IMR-90 (cell line): ENCODE data around the gene CHD3. TPM values are rescaled to one million over a fixed set of nuclear protein-coding genes. Genes with fewer than 3 reads are reported as not detected.

Source experiments
- ATAC-seq: fragments of 200-7000 bp; cut with Tn5 transposase; 2 replicates; pipeline ENCODE4 v1.9.1; 2020; ENCODE audit warnings: low read depth, mild to moderate bottlenecking, moderate library complexity
- BruUV-seq: library from RNA; stranded (reverse); fragments of 400-500 nt; replicated peaks from 2 replicates; lab custom pipeline; 2021; lab: Mats Ljungman, UMichigan
- CTCF ChIA-PET: fragments of 300-600 bp; formaldehyde crosslinking; extraction: SDS; loops from one replicate; lab custom pipeline; 2021; ENCODE audit warnings: antibody characterized with exemption; lab: Yijun Ruan, JAX
- POLR2A ChIA-PET: fragments of 300-600 bp; sonication (Branson Sonifier 250); formaldehyde crosslinking; loops from one replicate; lab custom pipeline; 2022; ENCODE audit warnings: antibody characterized with exemption; ENCODE audit not compliant: unreplicated experiment; lab: Charles Lee
- DNase-seq: peaks from one replicate; pipeline ENCODE4 v3.0.0; 2013
- H2AFZ ChIP-seq: replicated peaks from 2 replicates; pipeline ENCODE3; 2013; ENCODE audit warnings: low read length, mild to moderate bottlenecking; ENCODE audit not compliant: poor library complexity
- H2AK5ac ChIP-seq: 2 replicates; pipeline ENCODE4 v1.6.1; 2013; ENCODE audit warnings: low read depth, low read length, inconsistent platforms
- H2AK9ac ChIP-seq: replicated peaks from 2 replicates; pipeline ENCODE3; 2013; ENCODE audit warnings: mild to moderate bottlenecking, low read depth, low read length, moderate library complexity; ENCODE audit not compliant: poor library complexity
- H2BK120ac ChIP-seq: 2 replicates; pipeline ENCODE4 v1.6.1; 2013; ENCODE audit warnings: low read depth, low read length, inconsistent platforms
- H2BK15ac ChIP-seq: 3 replicates; pipeline ENCODE4 v1.6.1; 2013; ENCODE audit warnings: low read depth, low read length, inconsistent platforms
- H2BK20ac ChIP-seq: 2 replicates; pipeline ENCODE4 v1.6.1; 2013; ENCODE audit warnings: low read depth, mild to moderate bottlenecking, inconsistent platforms, low read length, moderate library complexity
- H2BK5ac ChIP-seq: 2 replicates; pipeline ENCODE4 v1.6.1; 2013; ENCODE audit warnings: mild to moderate bottlenecking, low read depth, low read length, inconsistent platforms; ENCODE audit not compliant: poor library complexity, severe bottlenecking
- H3K14ac ChIP-seq: replicated peaks from 2 replicates; pipeline ENCODE4 v1.6.1; 2013; ENCODE audit warnings: low read depth, low read length, inconsistent platforms
- H3K18ac ChIP-seq: 2 replicates; pipeline ENCODE4 v1.6.1; 2013; ENCODE audit warnings: low read depth, low read length, control low read depth
- H3K23ac ChIP-seq: 2 replicates; pipeline ENCODE4 v1.6.1; 2013; ENCODE audit warnings: low read depth, low read length, inconsistent platforms
- H3K27ac ChIP-seq: 2 replicates; pipeline ENCODE4 v1.5.1; 2013; ENCODE audit warnings: mild to moderate bottlenecking, control low read depth, low read length; ENCODE audit not compliant: insufficient read depth
- H3K27me3 ChIP-seq: 2 replicates; pipeline ENCODE4 v1.6.1; 2013; ENCODE audit warnings: low read length; ENCODE audit not compliant: control insufficient read depth, insufficient read depth
- H3K36me3 ChIP-seq: 2 replicates; pipeline ENCODE4 v1.6.1; 2013; ENCODE audit warnings: low read length, mixed read lengths; ENCODE audit not compliant: control insufficient read depth, insufficient read depth
- H3K4ac ChIP-seq: 2 replicates; pipeline ENCODE4 v1.6.1; 2013; ENCODE audit warnings: low read depth, low read length, inconsistent platforms
- H3K4me1 ChIP-seq: 2 replicates; pipeline ENCODE4 v1.6.1; 2013; ENCODE audit warnings: low read length, mixed read lengths; ENCODE audit not compliant: control insufficient read depth, insufficient read depth
- H3K4me2 ChIP-seq: 2 replicates; pipeline ENCODE4 v1.6.1; 2013; ENCODE audit warnings: low read depth, mild to moderate bottlenecking, control low read depth, low read length, moderate library complexity
- H3K4me3 ChIP-seq: 2 replicates; pipeline ENCODE4 v1.5.1; 2013; ENCODE audit warnings: low read depth, mild to moderate bottlenecking, control low read depth, low read length, moderate library complexity; ENCODE audit not compliant: insufficient read depth
- H3K56ac ChIP-seq: 2 replicates; pipeline ENCODE4 v1.6.1; 2013; ENCODE audit warnings: low read length, inconsistent platforms; ENCODE audit not compliant: insufficient read depth; ENCODE audit errors: extremely low read depth
- H3K79me1 ChIP-seq, 2 experiments: 2 replicates each; pipeline ENCODE4 v1.6.1; 2013; ENCODE audit warnings: low read length in 2 of 2, inconsistent platforms in 1 of 2, low read depth in 1 of 2
- H3K9ac ChIP-seq: 2 replicates; pipeline ENCODE4 v1.6.1; 2013; ENCODE audit warnings: low read depth, low read length, control low read depth
- H3K9me1 ChIP-seq: 2 replicates; pipeline ENCODE4 v1.6.1; 2013; ENCODE audit warnings: low read length, inconsistent platforms; ENCODE audit not compliant: insufficient read depth
- H3K9me3 ChIP-seq: 2 replicates; pipeline ENCODE4 v1.6.1; 2013; ENCODE audit warnings: low read length; ENCODE audit not compliant: control insufficient read depth, insufficient read depth
- H4K20me1 ChIP-seq: 2 replicates; pipeline ENCODE4 v1.6.1; 2013; ENCODE audit warnings: low read length, inconsistent platforms; ENCODE audit not compliant: insufficient read depth
- H4K5ac ChIP-seq: 2 replicates; pipeline ENCODE4 v1.6.1; 2013; ENCODE audit warnings: mild to moderate bottlenecking, low read depth, low read length, control low read depth
- H4K8ac ChIP-seq, 2 experiments: 2 replicates each; pipeline ENCODE4 v1.6.1; 2013; ENCODE audit warnings: low read depth in 2 of 2, low read length in 2 of 2, control low read depth in 1 of 2, inconsistent platforms in 1 of 2
- H4K91ac ChIP-seq: 2 replicates; pipeline ENCODE4 v1.6.1; 2013; ENCODE audit warnings: low read depth, low read length, inconsistent platforms; ENCODE audit not compliant: insufficient read depth
- BHLHE40 ChIP-seq: fragments of 150-350 bp; IDR thresholded peaks from 2 replicates; pipeline ENCODE4 v1.6.1; 2016; ENCODE audit warnings: mild to moderate bottlenecking, low read depth, low read length
- CEBPB ChIP-seq: IDR thresholded peaks from 2 replicates; pipeline ENCODE4 v1.6.1; 2012; ENCODE audit warnings: low read depth, low read length, improper control_type of control experiment
- MAFK ChIP-seq: IDR thresholded peaks from 2 replicates; pipeline ENCODE4 v1.6.1; 2012; ENCODE audit warnings: low read depth, low read length, improper control_type of control experiment
- MAZ ChIP-seq: IDR thresholded peaks from 2 replicates; pipeline ENCODE4 v1.6.1; 2012; ENCODE audit warnings: low read depth, mild to moderate bottlenecking, low read length, improper control_type of control experiment, moderate library complexity, borderline replicate concordance
- POLR2A ChIP-seq: IDR thresholded peaks from 2 replicates; pipeline ENCODE4 v1.6.1; 2012; ENCODE audit warnings: mild to moderate bottlenecking, low read depth, low read length
- RAD21 ChIP-seq: IDR thresholded peaks from 2 replicates; pipeline ENCODE4 v1.6.1; 2012; ENCODE audit warnings: low read length, improper control_type of control experiment
- RCOR1 ChIP-seq: IDR thresholded peaks from 2 replicates; pipeline ENCODE4 v1.6.1; 2012; ENCODE audit warnings: mild to moderate bottlenecking, low read length, improper control_type of control experiment; ENCODE audit not compliant: insufficient replicate concordance
- RFX5 ChIP-seq: IDR thresholded peaks from 2 replicates; pipeline ENCODE4 v1.8.0; 2012; ENCODE audit warnings: low read depth, mild to moderate bottlenecking, low read length, moderate library complexity
- SMC3 ChIP-seq: fragments of 150-350 bp; IDR thresholded peaks from 2 replicates; pipeline ENCODE4 v1.6.1; 2016; ENCODE audit warnings: low read depth, mild to moderate bottlenecking, antibody characterized with exemption, low read length, moderate library complexity
- WGBS, 2 experiments: methylation state at CpG; one replicate each; pipeline versions ENCODE4 v1.1.5 to v1.1.7; 2013; ENCODE audit warnings: missing lambda C conversion rate in 2 of 2; ENCODE audit not compliant: insufficient read length in 1 of 2; ENCODE audit errors: extremely low coverage in 2 of 2; 5-methylcytosine and 5-hydroxymethylcytosine counted together
- dilution Hi-C: fragments of 300-500 bp; cut with HindIII; formaldehyde crosslinking; loops from one replicate; pipeline ENCODE4 v1.14.3; 2018; ENCODE audit warnings: low sequenced_read_pairs; ENCODE audit not compliant: unreplicated experiment
- in situ Hi-C: fragments of 300-500 bp; cut with MboI; formaldehyde crosslinking; loops from 3 replicates; pipeline ENCODE4 v1.14.3; 2019; ENCODE audit warnings: low sequenced_read_pairs, inconsistent platforms, mixed read lengths
- intact Hi-C: fragments of 100-400 bp; cut with micrococcal nuclease; formaldehyde crosslinking; loops from 2 replicates; pipeline ENCODE4 v1.10.0; 2022
- polyA plus RNA-seq, 3 experiments: library from polyadenylated mRNA; depleted of rRNA; stranded (reverse); fragments of >200 nt; gene quantifications; 2 replicates each; pipeline ENCODE4 v1.2.3, GENCODE V29; 2012; ENCODE audit warnings: low replicate concordance in 1 of 3
- total RNA-seq: library from RNA; depleted of rRNA; stranded (reverse); fragments of >200 nt; gene quantifications from 2 replicates; pipeline ENCODE4 v1.2.3, GENCODE V29; 2012
- TF ChIP-seq, protein P1 (sequence below): conservative IDR thresholded peaks from 2 replicates; pipeline ENCODE4 v1.5.1; 2012; ENCODE audit warnings: mild to moderate bottlenecking, low read depth, low read length, improper control_type of control experiment

Gene CHD3
- total and polyA plus RNA-seq, 2 of the 4 experiments (the other 2 are of a cell fraction), result 65.4 to 78.1 TPM

DNA sequence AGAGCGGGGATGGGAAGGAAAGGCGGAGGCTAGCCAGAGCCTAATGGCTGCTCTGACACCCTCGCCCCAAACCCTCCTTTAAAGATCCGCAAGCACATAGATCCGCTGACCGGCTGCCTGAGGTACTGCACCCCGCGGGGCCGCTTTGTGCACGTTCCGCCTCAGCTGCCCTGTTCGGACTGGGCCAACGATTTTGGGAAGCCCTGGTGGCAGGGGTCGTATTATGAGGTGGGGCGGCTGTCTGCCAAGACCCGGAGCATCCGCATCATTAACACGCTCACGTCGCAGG lies 30.1 kb upstream of the CHD3 start:
- peak overlapping the region; percentile 47; the same call in 1 of the 2 replicates for H3K56ac ChIP-seq
- H3K9me1 ChIP-seq, result no peaks in the 10 kb centered on the region
- CTCF ChIA-PET, result no interaction called here
- H3K9me3 ChIP-seq, result no peaks in the 10 kb centered on the region
- H3K36me3 ChIP-seq, result peaks cover 10% of the 10 kb centered on the region
- peak overlapping the region; percentile 50 for H3K27ac ChIP-seq
- H4K5ac ChIP-seq, result peak overlapping the region; percentile 34
- in situ Hi-C loops, result no loop called here
- intact Hi-C loops, result no loop called here
- peak overlapping the region; percentile 78 for H3K4me2 ChIP-seq
- H3K23ac ChIP-seq, result peak overlapping the region; percentile 80
- peak; percentile 44 for DNase-seq
- H3K4ac ChIP-seq, result peak overlapping the region; percentile 72
- no TSS peak for BruUV-seq
- no peaks in the 10 kb centered on the region for H3K27me3 ChIP-seq
- no peak for TF ChIP-seq RCOR1
- TF ChIP-seq POLR2A, result no peak
- TF ChIP-seq RAD21, result peak; percentile 52
- TF ChIP-seq SMC3, result peak; percentile 29; the same call in 1 of the 2 replicates
- TF ChIP-seq MAZ, result no peak
- no peak for TF ChIP-seq RFX5
- no peak for TF ChIP-seq MAFK
- TF ChIP-seq, protein P1, sequence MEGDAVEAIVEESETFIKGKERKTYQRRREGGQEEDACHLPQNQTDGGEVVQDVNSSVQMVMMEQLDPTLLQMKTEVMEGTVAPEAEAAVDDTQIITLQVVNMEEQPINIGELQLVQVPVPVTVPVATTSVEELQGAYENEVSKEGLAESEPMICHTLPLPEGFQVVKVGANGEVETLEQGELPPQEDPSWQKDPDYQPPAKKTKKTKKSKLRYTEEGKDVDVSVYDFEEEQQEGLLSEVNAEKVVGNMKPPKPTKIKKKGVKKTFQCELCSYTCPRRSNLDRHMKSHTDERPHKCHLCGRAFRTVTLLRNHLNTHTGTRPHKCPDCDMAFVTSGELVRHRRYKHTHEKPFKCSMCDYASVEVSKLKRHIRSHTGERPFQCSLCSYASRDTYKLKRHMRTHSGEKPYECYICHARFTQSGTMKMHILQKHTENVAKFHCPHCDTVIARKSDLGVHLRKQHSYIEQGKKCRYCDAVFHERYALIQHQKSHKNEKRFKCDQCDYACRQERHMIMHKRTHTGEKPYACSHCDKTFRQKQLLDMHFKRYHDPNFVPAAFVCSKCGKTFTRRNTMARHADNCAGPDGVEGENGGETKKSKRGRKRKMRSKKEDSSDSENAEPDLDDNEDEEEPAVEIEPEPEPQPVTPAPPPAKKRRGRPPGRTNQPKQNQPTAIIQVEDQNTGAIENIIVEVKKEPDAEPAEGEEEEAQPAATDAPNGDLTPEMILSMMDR, result peak; percentile 46
- TF ChIP-seq CEBPB, result no peak
- 0 out of 2 replicates have a peak, but pooled peaks have one; percentile 20 for TF ChIP-seq BHLHE40
- no peak overlapping the region for H2BK15ac ChIP-seq
- peak overlapping the region; percentile 35 for H2BK5ac ChIP-seq
- no peak overlapping the region for H2BK120ac ChIP-seq
- peak overlapping the region; percentile 83; the same call in 1 of the 2 replicates for H4K91ac ChIP-seq
- peak overlapping the region; percentile 81 for H3K14ac ChIP-seq
- dilution Hi-C loops, result no loop called here
- ATAC-seq, result peak; percentile 9; the same call in 1 of the 2 replicates
- peak overlapping the region; percentile 90 for H2AK9ac ChIP-seq
- H3K4me3 ChIP-seq, result peak overlapping the region; percentile 59
- peak overlapping the region; percentile 48; the same call in 1 of the 2 replicates for H2AK5ac ChIP-seq
- peak overlapping the region; percentile 83 to 96 for H4K8ac ChIP-seq
- peaks cover 20% of the 10 kb centered on the region for H3K4me1 ChIP-seq
- WGBS, 2 experiments, result 25% methylated on average over 9 of the region's 20 CpGs; no CpG with 5 or more reads in 1 of the 2 experiments
- H4K20me1 ChIP-seq, result peaks cover 8% of the 10 kb centered on the region; the same call in 1 of the 2 replicates
- H2BK20ac ChIP-seq, result 0 out of 2 replicates have a peak overlapping the region, but pooled peaks have one; percentile 8
- peak overlapping the region; percentile 95 for H2AFZ ChIP-seq
- H3K18ac ChIP-seq, result no peak overlapping the region
- H3K9ac ChIP-seq, result peak overlapping the region; percentile 73
- POLR2A ChIA-PET, result no interaction called here
- H3K79me1 ChIP-seq, result peaks cover 18 to 50% of the 10 kb centered on the region in 2 experiments; a peak in 3 of 4 replicates
